NB4 (cell line): ENCODE measurements around the gene IFI27L2.

ENCODE experiments used
- DNase-seq: peaks from one replicate; pipeline ENCODE4 v3.0.0; 2010; ENCODE audit warnings: low read depth
- H3K4me3 ChIP-seq: one replicate; pipeline ENCODE4 v1.5.1; 2011; ENCODE audit warnings: mild to moderate bottlenecking, low read depth, low read length, moderate library complexity
- MYC ChIP-seq: IDR thresholded peaks from 2 replicates; pipeline ENCODE4 v1.6.1; 2011; ENCODE audit warnings: low read depth, low read length
- POLR2A ChIP-seq: IDR thresholded peaks from 2 replicates; pipeline ENCODE4 v1.6.1; 2011; ENCODE audit warnings: mild to moderate bottlenecking; ENCODE audit not compliant: insufficient read length; ENCODE audit errors: extremely low read depth
- TF ChIP-seq, protein P1 (sequence below): IDR thresholded peaks from 2 replicates; pipeline ENCODE4 v1.6.1; 2011; ENCODE audit warnings: low read depth, low read length
- TF ChIP-seq, protein P2 (sequence below): IDR thresholded peaks from one replicate; pipeline ENCODE4 v1.5.1; 2012; ENCODE audit warnings: low read depth, low read length

The IFI27L2 gene

DNA sequence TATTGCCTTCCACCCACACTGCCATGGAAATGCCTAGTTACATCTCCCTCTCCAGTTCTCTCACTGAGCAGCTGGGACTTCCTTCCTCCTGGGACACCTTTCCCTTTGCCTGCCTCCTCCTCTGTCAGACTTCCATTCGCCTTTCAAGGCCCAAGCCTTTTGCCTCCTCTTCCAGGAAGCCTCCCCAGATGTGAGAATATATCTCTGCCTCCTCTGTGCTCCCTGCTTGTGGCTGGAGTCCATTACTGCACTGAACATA lies 3.1 kb downstream of the IFI27L2 start:
- DNase-seq: no peak
- H3K4me3 ChIP-seq: no peak overlapping the region
- TF ChIP-seq, protein P1, sequence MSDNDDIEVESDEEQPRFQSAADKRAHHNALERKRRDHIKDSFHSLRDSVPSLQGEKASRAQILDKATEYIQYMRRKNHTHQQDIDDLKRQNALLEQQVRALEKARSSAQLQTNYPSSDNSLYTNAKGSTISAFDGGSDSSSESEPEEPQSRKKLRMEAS: no peak
- TF ChIP-seq MYC: no peak

DNA sequence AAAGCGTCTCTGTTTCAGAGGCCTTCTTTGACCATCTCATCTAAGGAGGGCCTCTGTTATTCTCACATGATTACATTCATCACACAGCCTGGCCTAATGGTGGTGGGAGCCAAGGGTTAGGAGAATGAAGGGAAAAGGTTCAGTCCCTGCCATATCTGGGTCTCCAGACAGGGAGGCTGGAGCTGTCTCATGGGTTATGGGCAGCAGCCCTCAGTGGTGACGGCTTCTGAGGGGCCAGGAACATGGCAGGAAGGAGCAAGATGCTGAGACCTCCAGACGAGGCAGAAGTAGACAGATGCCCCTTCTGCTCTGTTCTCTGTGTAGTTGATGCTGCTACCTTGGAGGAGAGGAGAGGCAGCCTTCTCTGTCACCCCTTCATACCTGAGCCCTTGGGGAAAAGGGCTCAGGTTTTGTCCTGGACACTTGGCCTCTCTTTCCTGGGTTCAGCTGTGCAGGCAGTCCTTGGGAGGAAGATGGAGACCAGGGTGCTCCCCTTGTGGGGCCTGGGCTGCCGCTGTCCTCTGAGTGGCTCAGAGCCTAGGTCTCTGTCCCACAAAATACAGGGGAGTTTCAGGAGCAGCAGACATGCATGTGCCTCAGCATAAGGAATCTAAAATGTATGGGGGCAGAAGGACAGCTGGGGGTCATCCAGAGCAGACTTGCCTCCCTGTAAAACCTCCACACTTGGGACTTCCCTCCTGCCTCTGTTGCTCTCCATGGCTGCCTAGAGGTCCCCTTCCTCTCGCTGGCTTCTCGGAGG lies 3.6 kb downstream of the IFI27L2 start:
- H3K4me3 ChIP-seq: no peak overlapping the region
- TF ChIP-seq, protein P1: no peak
- TF ChIP-seq, protein P2, sequence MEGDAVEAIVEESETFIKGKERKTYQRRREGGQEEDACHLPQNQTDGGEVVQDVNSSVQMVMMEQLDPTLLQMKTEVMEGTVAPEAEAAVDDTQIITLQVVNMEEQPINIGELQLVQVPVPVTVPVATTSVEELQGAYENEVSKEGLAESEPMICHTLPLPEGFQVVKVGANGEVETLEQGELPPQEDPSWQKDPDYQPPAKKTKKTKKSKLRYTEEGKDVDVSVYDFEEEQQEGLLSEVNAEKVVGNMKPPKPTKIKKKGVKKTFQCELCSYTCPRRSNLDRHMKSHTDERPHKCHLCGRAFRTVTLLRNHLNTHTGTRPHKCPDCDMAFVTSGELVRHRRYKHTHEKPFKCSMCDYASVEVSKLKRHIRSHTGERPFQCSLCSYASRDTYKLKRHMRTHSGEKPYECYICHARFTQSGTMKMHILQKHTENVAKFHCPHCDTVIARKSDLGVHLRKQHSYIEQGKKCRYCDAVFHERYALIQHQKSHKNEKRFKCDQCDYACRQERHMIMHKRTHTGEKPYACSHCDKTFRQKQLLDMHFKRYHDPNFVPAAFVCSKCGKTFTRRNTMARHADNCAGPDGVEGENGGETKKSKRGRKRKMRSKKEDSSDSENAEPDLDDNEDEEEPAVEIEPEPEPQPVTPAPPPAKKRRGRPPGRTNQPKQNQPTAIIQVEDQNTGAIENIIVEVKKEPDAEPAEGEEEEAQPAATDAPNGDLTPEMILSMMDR: no peak
- TF ChIP-seq MYC (no peak), POLR2A (no peak)
- DNase-seq: no peak

DNA sequence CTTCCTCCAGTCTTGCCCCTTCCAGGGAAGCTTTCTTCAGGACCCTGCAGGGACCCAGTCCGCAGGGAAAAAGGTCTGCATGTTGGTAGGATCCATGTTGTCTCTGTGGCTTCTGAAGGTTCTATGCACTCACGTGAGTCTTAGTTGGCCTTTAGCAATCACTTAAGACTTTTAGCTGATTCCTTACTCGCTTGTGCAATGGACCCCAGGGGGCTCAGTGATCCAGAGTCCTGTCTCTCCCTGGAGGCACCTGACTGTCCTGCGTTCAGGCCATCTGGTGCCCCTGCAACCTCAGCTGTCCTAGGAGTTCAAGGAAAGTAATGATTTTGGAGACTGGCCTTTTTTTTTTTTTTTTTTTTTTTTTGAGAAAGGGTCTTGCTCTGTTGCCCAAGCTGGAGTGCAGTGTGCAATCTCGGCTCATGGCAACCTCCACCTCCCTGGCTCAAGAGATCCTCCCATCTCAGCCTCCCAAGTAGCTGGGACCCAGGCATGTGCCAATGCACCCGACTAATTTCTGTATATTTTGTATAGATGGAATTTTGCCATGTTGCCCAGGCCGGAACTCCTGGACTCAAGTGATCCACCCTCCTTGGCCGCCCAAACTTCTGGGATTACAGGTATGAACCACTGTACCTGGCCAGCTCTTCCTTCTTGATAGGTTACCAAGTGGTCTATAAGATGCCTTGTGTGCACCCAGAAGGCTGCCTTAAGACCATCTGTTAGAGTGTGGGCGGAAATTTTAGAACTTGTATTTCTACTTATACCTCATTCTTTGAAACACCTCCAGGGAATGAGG lies 4.6 kb downstream of the IFI27L2 start:
- no peak for DNase-seq
- TF ChIP-seq, protein P1: no peak
- TF ChIP-seq MYC (no peak), POLR2A (no peak)
- TF ChIP-seq, protein P2: no peak
- no peak overlapping the region for H3K4me3 ChIP-seq

DNA sequence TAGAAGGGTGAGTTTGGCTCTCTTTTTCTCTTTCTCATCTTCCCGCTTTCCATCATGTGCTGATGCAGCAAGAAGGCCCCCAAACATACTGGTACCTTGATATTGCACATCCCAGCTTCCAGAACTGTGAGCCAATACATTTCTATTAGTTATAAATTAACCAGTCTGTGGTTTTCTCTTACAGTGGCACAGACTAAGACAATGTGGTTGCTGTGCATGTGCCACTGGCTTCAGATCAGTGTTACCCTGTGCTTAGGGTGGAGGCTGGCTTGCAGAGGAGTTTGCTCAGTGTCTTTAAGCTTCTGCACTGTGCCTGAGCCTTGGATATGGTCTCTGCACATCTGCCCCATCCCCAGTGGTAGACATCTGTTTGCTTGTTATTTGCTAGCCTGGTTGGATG lies 5.5 kb downstream of the IFI27L2 start:
- no peak for TF ChIP-seq MYC
- TF ChIP-seq, protein P1: no peak
- TF ChIP-seq, protein P2: no peak
- no peak for DNase-seq
- H3K4me3 ChIP-seq: no peak overlapping the region

DNA sequence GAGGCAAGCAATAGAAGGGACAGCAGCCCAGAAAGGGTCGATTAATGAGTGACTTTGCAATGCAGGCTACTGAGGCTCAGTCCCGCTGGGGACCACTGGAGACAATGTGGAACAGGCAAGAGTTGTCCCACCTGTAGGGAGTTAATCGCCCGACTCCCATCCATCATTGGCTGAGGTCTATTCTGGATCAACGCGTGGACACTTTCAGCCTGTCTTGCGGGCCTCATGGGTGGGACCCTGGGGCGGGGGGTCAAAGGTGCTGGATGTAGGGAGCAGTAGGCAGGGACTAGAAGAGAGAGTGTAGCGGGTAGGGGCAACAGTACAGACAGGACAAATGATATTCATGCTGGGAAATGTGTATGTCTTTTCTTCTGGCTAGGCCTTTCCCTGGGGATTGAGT lies 6.1 kb downstream of the IFI27L2 start:
- TF ChIP-seq, protein P1: no peak
- TF ChIP-seq, protein P2: no peak
- TF ChIP-seq MYC: no peak
- no peak for TF ChIP-seq POLR2A
- no peak overlapping the region for H3K4me3 ChIP-seq
- DNase-seq: no peak

DNA sequence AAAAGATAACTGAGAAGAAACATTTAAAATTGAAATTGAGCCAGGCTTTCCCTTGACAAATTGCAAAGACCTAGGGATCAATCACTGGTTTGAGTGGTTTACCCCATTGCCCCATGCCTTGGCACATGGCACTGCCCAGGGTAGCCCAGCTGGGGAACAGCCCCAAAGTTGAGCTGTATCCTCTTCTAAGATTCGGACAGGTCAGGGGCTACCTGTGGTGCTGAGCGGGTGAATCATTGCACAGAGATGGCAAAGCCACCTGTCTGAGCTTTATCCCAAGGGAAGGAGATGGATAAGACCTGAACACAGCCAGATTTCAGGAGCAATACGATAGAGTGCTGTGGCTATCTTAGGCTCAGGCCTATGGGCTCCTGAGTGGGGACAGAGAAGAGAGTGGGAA lies 7.0 kb downstream of the IFI27L2 start:
- H3K4me3 ChIP-seq: no peak overlapping the region
- TF ChIP-seq MYC: no peak
- no peak for TF ChIP-seq POLR2A
- TF ChIP-seq, protein P1: no peak
- TF ChIP-seq, protein P2: no peak
- no peak for DNase-seq
